Lower leg skin (tissue), 3 donors: ENCODE measurements around the gene SPATC1L.

Source experiments
- CTCF ChIP-seq, 3 donors: fragments of 450-650 bp; IDR thresholded peaks; one replicate each; pipeline ENCODE4 v1.5.1; 2016; ENCODE audit warnings: antibody characterized with exemption in 3 of 3, mild to moderate bottlenecking in 3 of 3, moderate library complexity in 2 of 3
- POLR2A ChIP-seq, 2 donors: fragments of 450-650 bp; IDR thresholded peaks; one replicate each; pipeline ENCODE4 v1.6.1; 2016 to 2017; ENCODE audit warnings: antibody characterized with exemption in 2 of 2, mild to moderate bottlenecking in 1 of 2, moderate library complexity in 1 of 2

GRCh38 chr21:46199436-46200373, 15.4 kb upstream of the SPATC1L start:
- no peak for TF ChIP-seq CTCF (IDR thresholded peaks at IDR 0.05)
- no peak for TF ChIP-seq POLR2A (IDR thresholded peaks at IDR 0.05)
